K562 (cell line): ENCODE results near the gene CABYR. TPM values are rescaled to one million over a fixed set of nuclear protein-coding genes. Genes with fewer than 3 reads are reported as not detected.

Experiments
- ATAC-seq: fragments of 200-7000 bp; cut with Tn5 transposase; 3 replicates; pipeline ENCODE4 v1.9.1; 2020; ENCODE audit warnings: moderate library complexity
- BruUV-seq: library from RNA; stranded (reverse); fragments of 400-500 nt; replicated peaks from 2 replicates; lab custom pipeline; 2021; lab: Mats Ljungman, UMichigan
- CTCF ChIA-PET: fragments of 300-600 bp; formaldehyde crosslinking; extraction: SDS; loops from one replicate; lab custom pipeline; 2021; ENCODE audit warnings: low intra/inter-chr PET ratio; lab: Yijun Ruan, JAX
- POLR2A ChIA-PET: fragments of 300-600, 350-650 bp; sonication (Branson Sonifier 250); formaldehyde crosslinking; extraction: SDS; loops from one replicate; lab custom pipeline; 2021; ENCODE audit warnings: antibody characterized with exemption, inconsistent platforms; lab: Yijun Ruan, JAX
- DNase-seq, 4 experiments: peaks; one replicate each; pipeline versions ENCODE4 v3.0.0 to v3.0.0-alpha.2; 2011 to 2018; ENCODE audit warnings: low spot score in 3 of 4, mixed read lengths in 3 of 4; ENCODE audit errors: extremely low read depth in 1 of 4
- FAIRE-seq: peaks from 2 replicates; lab custom pipeline; 2011; peaks lifted over from hg19 to GRCh38; lab: Jason Lieb, UNC
- H2AFZ ChIP-seq: 2 replicates; pipeline ENCODE4 v1.6.0; 2011; ENCODE audit warnings: low read depth, low read length, control low read depth, inconsistent platforms
- H3K27ac ChIP-seq: fragments of 200-600 bp; 3 replicates; pipeline ENCODE4 v1.8.0; 2011; ENCODE audit warnings: low read depth, mild to moderate bottlenecking, control low read depth, inconsistent platforms, low read length, moderate library complexity, mixed read lengths; ENCODE audit errors: extremely low read depth
- H3K27me3 ChIP-seq, 2 experiments: fragments of 300-600 bp in 1 of 2; 2 replicates in 1 of 2; 3 replicates in 1 of 2; pipeline versions ENCODE4 v1.6.0 to v1.8.0; 2011; ENCODE audit warnings: inconsistent platforms in 2 of 2, low read length in 2 of 2, mild to moderate bottlenecking in 1 of 2, mixed read lengths in 1 of 2, moderate library complexity in 1 of 2; ENCODE audit not compliant: control insufficient read depth in 2 of 2, insufficient read depth in 2 of 2
- H3K36me3 ChIP-seq: fragments of 300-600 bp; 3 replicates; pipeline ENCODE4 v1.8.0; 2011; ENCODE audit warnings: mild to moderate bottlenecking, low read length, inconsistent platforms; ENCODE audit not compliant: control insufficient read depth, insufficient read depth
- H3K4me1 ChIP-seq, 2 experiments: fragments of 200-600 bp in 1 of 2; replicated peaks in 1 of 2; 2 replicates in 1 of 2; 3 replicates in 1 of 2; pipeline versions ENCODE4 v1.5.1 to v1.8.0; 2011; ENCODE audit warnings: inconsistent platforms in 2 of 2, low read length in 2 of 2, mild to moderate bottlenecking in 1 of 2, mixed read lengths in 1 of 2, moderate library complexity in 1 of 2; ENCODE audit not compliant: control insufficient read depth in 2 of 2, insufficient read depth in 2 of 2
- H3K4me2 ChIP-seq: 2 replicates; pipeline ENCODE4 v1.6.1; 2011; ENCODE audit warnings: low read length, control low read depth, inconsistent platforms, mixed read lengths; ENCODE audit not compliant: insufficient read depth
- H3K4me3 ChIP-seq: fragments of 200-600 bp; sonication (generic), shearing (Covaris generic); 2 replicates; pipeline ENCODE4 v1.5.1; 2016; ENCODE audit warnings: control low read depth, inconsistent platforms
- H3K79me2 ChIP-seq: fragments of 200-600 bp; 3 replicates; pipeline ENCODE4 v1.8.0; 2011; ENCODE audit warnings: low read length, inconsistent platforms; ENCODE audit not compliant: control insufficient read depth, insufficient read depth
- H3K9ac ChIP-seq, 2 experiments: 2 replicates each; pipeline versions ENCODE4 v1.6.0 to v1.6.1; 2011; ENCODE audit warnings: low read depth in 2 of 2, low read length in 2 of 2, control low read depth in 1 of 2, inconsistent platforms in 1 of 2, mild to moderate bottlenecking in 1 of 2, mixed read lengths in 1 of 2; ENCODE audit not compliant: insufficient read depth in 1 of 2
- H3K9me1 ChIP-seq: one replicate; pipeline ENCODE4 v1.6.0; 2011; ENCODE audit warnings: inconsistent platforms, mild to moderate bottlenecking, low read length, moderate library complexity; ENCODE audit not compliant: control insufficient read depth, insufficient read depth
- H3K9me3 ChIP-seq: replicated peaks from 2 replicates; pipeline ENCODE4 v1.5.1; 2011; ENCODE audit warnings: low read depth, low read length, inconsistent platforms; ENCODE audit not compliant: control insufficient read depth, insufficient read depth
- H4K20me1 ChIP-seq: replicated peaks from 2 replicates; pipeline ENCODE4 v1.6.1; 2011; ENCODE audit warnings: low read length, inconsistent platforms, mixed read lengths; ENCODE audit not compliant: control insufficient read depth, insufficient read depth
- CTBP1 ChIP-seq: fragments of 450-650 bp; IDR thresholded peaks from 2 replicates; pipeline ENCODE4 v1.6.1; 2016; ENCODE audit warnings: borderline replicate concordance
- HMGN3 ChIP-seq: IDR thresholded peaks from 2 replicates; pipeline ENCODE4 v1.6.1; 2011; ENCODE audit warnings: borderline replicate concordance, low read depth, mild to moderate bottlenecking, mixed read lengths, low read length; ENCODE audit not compliant: insufficient read length; ENCODE audit errors: extremely low read depth
- IFI16 ChIP-seq: fragments of 250-450 bp; sonication (Bioruptor Pico); IDR thresholded peaks from 2 replicates; pipeline ENCODE4 v2.1.2; 2022; ENCODE audit warnings: mild to moderate bottlenecking, inconsistent platforms
- NFXL1 ChIP-seq: fragments of 450-650 bp; formaldehyde crosslinking; IDR thresholded peaks from 2 replicates; pipeline ENCODE4 v1.4.0; 2021; ENCODE audit warnings: mild to moderate bottlenecking
- RBM39 ChIP-seq: fragments of 200-400 bp; formaldehyde crosslinking; optimal IDR thresholded peaks from 2 replicates; pipeline ENCODE3; 2018; ENCODE audit warnings: low read depth, low read length
- STAT6 ChIP-seq: sonication (generic); formaldehyde crosslinking; IDR thresholded peaks from 2 replicates; pipeline ENCODE4 v1.8.1; 2023; ENCODE audit warnings: mild to moderate bottlenecking, missing genetic modification reagents
- TCF7L2 ChIP-seq: fragments of 150-350 bp; IDR thresholded peaks from 2 replicates; pipeline ENCODE4 v1.6.1; 2016; ENCODE audit warnings: low read depth, mild to moderate bottlenecking, low read length, moderate library complexity
- VEZF1 ChIP-seq: fragments of 200-800 bp; sonication (Bioruptor generic); IDR thresholded peaks from 2 replicates; pipeline ENCODE4 v1.6.1; 2017; ENCODE audit warnings: missing genetic modification characterization, missing compliant biosample characterization
- ZBTB1 ChIP-seq: sonication (generic); formaldehyde crosslinking; IDR thresholded peaks from 2 replicates; pipeline ENCODE4 v1.8.1; 2023; ENCODE audit warnings: missing genetic modification reagents, low read depth, mild to moderate bottlenecking, borderline replicate concordance
- ZNF609 ChIP-seq: sonication (generic); formaldehyde crosslinking; IDR thresholded peaks from 2 replicates; pipeline ENCODE4 v1.8.1; 2023; ENCODE audit warnings: missing genetic modification reagents, mild to moderate bottlenecking, borderline replicate concordance
- WGBS: fragments of 100-300 bp; shearing (Covaris generic); methylation state at CpG from one replicate; pipeline ENCODE4 v1.1.6; 2016; ENCODE audit warnings: low coverage, mixed read lengths; ENCODE audit not compliant: insufficient coverage; ENCODE audit errors: missing lambda C conversion rate; 5-methylcytosine and 5-hydroxymethylcytosine counted together
- in situ Hi-C: fragments of 300-500 bp; cut with MboI; formaldehyde crosslinking; loops from 4 replicates; pipeline ENCODE4 v1.15.0; 2018; ENCODE audit warnings: inconsistent platforms, mixed read lengths
- intact Hi-C: fragments of 100-400 bp; cut with micrococcal nuclease; formaldehyde crosslinking; loops from 2 replicates; pipeline ENCODE4 v1.14.2; 2022
- polyA plus RNA-seq, 8 experiments: library from polyadenylated mRNA; depleted of rRNA in 4 of 8; stranded (reverse) in 5 of 8; unstranded in 3 of 8; fragments of >200 nt; fragmentation: Nextera tagmentation in 2 of 8; fragmentation: Illumina TruSeq in 1 of 8; extraction: Ambion mirVana in 2 of 8; extraction: Trizol in 1 of 8; gene quantifications; 2 replicates each; pipeline versions ENCODE4 v1.2.1 to v1.2.3, GENCODE V29; 2011 to 2014; ENCODE audit warnings: inconsistent platforms in 1 of 8, missing spikeins in 1 of 8
- total RNA-seq, 7 experiments: library from RNA; depleted of rRNA in 6 of 7; stranded (reverse); fragments of >200 nt in 6 of 7; fragmentation: Illumina TruSeq in 2 of 7; extraction: Trizol in 2 of 7; gene quantifications; 2 replicates each; pipeline versions ENCODE4 v1.2.1 to v1.2.3, GENCODE V29; 2011 to 2021; ENCODE audit warnings: low replicate concordance in 1 of 7

CABYR gene
- total and polyA plus RNA-seq, 9 of the 15 experiments (the other 6 are each of a cell fraction or from before 2014, with no cell fraction given), result not detected

GRCh38 chr18:24112464-24112863 is 26.4 kb upstream of the CABYR start (continued):
- no peak for TF ChIP-seq STAT6
- no peak for TF ChIP-seq NFXL1 (CRISPR knock-in tag)
- TF ChIP-seq, all 486 proteins: peak for 0

GRCh38 chr18:24112874-24113615 is 25.8 kb upstream of the CABYR start:
- no TSS peak for BruUV-seq
- WGBS, result under 1% methylated on average over 15 of the region's 15 CpGs
- ATAC-seq (no peak), DNase-seq (no peak), FAIRE-seq (no peak)
- Histone ChIP-seq H3K4me1 (no peaks in the 10 kb centered on the region), H3K4me3 (no peak overlapping the region), H3K27ac (no peak overlapping the region), H3K9ac (no peak overlapping the region), H3K36me3 (no peaks in the 10 kb centered on the region), H3K27me3 (peaks cover 4 to 13% of the 10 kb centered on the region in 2 experiments; a peak in 4 of 5 replicates), H3K9me3 (no peaks in the 10 kb centered on the region), H3K4me2 (no peak overlapping the region), H3K79me2 (no peaks in the 10 kb centered on the region), H3K9me1 (no peaks in the 10 kb centered on the region), H4K20me1 (no peaks in the 10 kb centered on the region; the same call in 1 of the 2 replicates), H2AFZ (no peak overlapping the region)
- POLR2A ChIA-PET, result no interaction called here
- in situ Hi-C loops, result no loop called here
- intact Hi-C loops, result loop anchor here (10.0 kb wide), 1 partner anchor 98 kb away; the partner anchor contains the start of gene TTC39C
- CTCF ChIA-PET, result no interaction called here
- TF ChIP-seq CTBP1 (no peak), IFI16 (no peak), ZNF609 (CRISPR knock-in tag) (no peak), ZBTB1 (CRISPR knock-in tag) (no peak), VEZF1 (CRISPR knock-in tag) (no peak), TCF7L2 (no peak), RBM39 (no peak), HMGN3 (no peak)
